Renal pelvis (tissue), 4 donors: ENCODE data around the gene PTGS1. TPM values are rescaled to one million over a fixed set of nuclear protein-coding genes. Genes with fewer than 3 reads are reported as not detected.
"Not testable (repeated sequence)": the region's sequence is repeated elsewhere in the genome, so short reads cannot be mapped to it uniquely, and the experiment has no call there.

ENCODE experiments used
- DNase-seq: peaks from one replicate; pipeline ENCODE4 v3.0.0-alpha.2; 2013
- polyA plus RNA-seq, 3 donors: library from polyadenylated mRNA; unstranded; fragments of 120-200 nt; gene quantifications; one replicate each; pipeline ENCODE4 v1.2.1, GENCODE V29; 2013; ENCODE audit not compliant: insufficient read length in 3 of 3

The PTGS1 gene
- polyA plus RNA-seq, 3 donors: 3.9 to 5.3 (median 4.4) TPM

DNA sequence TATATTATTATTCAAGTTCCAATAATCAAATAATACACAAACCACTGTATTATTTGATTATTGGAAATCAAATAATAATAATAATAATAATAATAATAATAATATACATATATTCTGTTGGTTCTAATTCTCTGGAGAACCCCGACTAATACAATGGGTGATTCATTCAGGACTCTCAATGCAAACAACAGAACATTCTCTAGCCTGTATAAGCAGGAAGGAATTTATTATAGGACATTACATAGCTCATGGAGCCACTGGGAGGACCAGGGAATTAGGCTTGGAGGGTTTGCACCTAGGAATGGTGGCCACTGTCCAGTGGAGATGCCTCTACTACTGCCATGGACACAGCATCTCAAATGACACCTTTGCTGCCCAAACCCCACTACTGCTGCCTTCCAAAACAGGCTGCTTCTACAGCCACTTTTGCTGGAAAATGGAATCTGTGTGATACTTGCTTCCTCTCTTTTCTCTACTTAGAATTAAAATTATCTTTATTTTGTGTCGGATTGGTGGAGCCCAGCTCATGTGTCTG, 25.9 kb downstream of the PTGS1 start:
- no peak for DNase-seq

DNA sequence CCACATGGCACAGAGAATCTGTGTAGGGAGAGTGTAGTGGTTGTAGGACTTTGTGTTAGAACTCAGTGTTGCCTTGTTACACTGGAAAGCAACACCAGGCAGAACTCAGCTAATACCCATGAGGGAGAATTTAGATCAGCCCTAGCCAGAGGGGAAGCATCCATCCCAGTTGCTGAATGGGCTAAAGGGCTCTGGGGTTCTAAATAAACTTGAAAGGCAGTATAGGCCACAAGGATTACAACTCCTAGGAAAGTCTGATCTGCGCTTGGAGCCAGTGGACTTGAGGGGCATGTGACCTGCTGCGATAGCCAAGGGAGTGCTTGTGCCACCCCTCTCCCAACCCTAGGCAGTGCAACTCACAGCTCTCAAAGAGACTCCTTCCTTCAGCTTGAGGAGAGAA, 26.9 kb downstream of the PTGS1 start:
- DNase-seq: no peak

DNA sequence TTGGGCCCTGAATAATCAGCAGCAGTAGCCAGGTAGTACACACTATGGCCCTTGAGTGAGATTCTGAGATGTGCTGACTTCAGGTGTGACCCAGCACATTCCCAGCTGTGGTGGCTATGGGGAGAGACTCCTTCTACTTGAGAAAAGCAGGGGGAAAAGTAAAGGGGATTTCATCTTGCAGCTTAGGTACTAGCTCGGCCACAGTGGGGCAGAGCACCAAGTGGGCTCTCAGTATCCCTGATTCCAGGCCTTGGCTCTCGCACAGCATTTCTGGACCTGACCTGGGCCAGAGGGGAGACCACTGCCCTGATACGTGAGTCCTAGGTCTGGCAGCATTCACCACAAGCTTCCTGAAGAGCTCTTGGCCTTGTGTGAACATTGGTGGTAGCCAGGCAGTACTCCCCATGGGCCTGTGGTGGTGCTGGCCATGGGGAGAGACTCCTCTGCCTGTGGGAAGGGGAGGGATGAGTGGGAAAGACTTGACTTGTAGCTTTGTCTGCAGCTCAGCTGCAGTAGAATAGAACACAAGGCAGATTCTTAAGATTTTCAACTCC, 27.6 kb downstream of the PTGS1 start:
- DNase-seq: no peak

DNA sequence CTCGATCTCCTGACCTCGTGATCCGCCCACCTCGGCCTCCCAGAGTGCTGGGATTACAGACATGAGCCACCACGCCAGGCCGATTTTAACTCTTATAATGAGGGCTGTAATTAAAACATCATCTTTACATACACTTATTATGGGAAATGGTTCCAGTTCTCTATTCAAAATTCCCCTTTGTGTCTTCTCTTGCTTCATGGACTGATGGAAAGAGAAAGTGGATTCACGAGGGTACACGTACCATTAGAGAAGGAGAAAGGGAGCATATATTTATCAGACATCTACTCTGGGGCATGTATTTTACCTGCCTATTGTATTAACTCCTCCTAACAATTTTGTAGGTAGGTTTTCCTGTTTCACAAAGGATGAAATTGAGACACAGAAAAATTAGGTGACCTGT, 31.1 kb downstream of the PTGS1 start:
- DNase-seq: no peak

DNA sequence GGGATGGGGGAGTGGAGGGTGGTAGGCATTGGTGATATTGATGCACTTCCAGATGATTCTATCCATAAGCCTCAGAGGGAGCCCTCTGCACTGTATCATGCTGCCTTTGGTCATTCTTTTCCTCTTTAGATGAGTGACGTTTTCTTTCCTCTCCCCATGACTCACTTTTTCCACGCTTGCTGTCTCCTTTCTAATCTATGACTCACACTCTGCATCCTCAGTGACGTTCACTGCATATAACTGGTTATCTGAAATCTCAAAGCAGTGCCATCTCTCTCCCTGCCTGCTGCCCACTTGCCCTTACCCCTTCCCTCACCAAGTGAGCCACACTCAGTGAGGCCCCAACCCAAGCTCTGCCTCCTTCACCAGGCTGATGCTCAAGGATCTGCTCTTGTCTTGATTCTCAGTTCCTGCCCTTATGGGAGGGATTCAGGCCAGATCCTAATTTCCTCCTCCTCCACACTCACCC, 31.6 kb downstream of the PTGS1 start:
- DNase-seq: no peak

DNA sequence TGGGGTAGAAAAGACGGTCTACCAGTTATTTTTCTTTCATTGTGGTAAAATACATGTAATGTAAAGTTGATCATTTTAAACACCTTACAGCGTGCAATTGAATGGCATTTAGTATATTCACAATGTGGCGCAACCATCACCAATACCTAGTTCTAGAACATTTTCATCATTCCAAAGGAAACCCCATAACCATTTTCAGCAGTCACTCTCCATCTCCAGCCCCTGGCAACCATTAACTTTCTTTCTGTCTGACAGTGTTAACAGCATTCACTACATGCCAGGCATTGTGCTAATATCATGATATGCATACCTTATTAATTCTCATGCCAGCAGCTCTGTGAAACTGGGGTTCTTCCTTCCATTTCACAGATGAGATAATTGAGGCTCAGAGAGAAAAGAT, 32.0 kb downstream of the PTGS1 start:
- no peak for DNase-seq

DNA sequence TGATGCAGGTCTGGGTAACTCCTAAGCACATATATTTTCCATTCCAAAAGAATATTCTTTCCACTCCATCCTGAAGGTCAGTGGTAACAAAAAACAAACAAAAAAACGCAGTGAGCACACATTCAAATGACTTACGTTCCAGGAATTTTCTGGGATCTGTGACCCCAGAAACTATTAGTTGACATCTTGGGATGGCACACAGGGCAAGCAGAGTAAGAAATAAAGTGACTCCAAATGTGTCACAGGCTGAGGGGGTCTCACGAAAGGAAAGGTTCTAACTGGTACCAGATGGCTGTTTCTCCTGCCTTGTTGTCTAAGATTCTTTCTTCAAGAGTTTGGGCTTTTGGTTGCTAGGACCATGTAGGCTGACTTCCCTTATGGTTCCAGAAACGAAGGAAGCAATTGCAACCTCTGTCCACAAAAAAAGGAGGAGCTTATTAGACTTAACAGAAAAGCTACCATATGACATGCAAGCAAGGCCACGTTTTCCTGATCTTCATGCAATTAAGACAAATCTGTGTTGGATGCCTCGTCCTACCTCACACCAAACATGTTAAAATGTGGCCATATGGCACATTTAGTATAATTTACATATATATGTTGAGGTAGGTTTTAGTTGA, 32.7 kb downstream of the PTGS1 start:
- DNase-seq: no peak

DNA sequence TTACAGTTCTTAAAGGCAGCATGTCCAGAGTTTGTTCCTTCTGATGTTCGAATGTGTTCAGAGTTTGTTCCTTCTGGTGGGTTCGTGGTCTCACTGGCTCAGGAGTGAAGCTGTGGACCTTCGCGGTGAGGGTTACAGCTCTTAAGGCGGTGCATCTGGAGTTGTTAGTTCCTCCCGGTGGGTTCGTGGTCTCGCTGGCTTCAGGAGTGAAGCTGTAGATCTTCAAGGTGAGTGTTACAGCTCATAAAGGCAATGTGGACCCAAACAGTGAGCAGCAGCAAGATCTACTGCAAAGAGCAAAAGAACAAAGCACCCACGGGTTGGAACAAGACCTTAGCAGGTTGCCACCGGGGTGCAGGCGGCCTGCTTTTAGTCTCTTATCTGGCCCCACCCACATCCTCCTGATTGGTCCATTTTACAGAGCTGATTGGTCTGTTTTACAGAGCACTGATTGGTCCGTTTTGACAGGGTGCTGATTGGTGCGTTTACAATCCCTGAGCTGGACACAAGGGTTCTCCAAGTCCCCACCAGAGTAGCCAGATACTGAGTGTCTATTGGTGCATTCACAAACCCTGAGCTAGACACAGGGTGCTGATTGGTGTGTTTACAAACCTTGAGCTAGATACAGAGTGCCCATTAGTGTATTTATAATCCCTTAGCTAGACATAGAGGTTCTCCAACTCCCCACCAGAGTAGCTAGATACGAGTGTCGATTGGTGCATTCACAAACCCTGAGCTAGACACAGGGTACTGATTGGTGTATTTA, 34.7 kb downstream of the PTGS1 start:
- not testable (repeated sequence) for DNase-seq

DNA sequence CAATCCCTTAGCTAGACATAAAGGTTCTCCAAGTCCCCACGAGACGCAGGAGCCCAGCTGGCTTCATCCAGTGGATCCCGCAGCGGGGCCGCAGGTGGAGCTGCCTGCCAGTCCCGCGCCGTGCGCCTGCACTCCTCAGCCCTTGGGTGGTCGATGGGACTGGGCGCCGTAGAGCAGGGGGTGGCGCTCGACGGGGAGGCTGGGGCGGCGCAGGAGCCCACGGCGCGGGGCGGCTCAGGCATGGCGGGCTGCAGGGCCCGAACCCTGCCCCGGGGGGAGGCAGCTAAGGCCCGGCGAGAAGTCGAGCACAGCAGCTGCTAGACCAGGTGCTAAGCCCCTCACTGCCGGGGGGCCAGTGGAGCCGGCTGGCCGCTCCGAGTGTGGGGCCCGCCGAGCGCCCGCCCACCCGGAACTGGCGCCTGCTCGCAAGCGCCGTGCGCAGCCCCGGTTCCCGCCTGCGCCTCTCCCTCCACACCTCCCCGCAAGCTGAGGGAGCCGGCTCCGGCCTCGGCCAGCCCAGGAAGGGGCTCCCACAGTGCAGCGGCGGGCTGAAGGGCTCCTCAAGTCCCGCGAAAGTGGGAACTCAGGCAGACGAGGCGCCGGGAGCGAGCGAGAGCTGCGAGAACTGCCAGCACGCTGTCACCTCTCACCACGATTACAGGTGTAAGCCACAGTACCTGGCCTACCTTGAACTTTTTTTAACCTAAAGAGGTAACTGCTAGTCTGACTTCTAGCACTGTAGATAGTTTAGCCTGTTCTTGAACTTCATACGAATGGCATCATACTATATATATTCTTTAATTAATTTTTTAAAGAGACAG, 35.5 kb downstream of the PTGS1 start:
- DNase-seq: no peak

DNA sequence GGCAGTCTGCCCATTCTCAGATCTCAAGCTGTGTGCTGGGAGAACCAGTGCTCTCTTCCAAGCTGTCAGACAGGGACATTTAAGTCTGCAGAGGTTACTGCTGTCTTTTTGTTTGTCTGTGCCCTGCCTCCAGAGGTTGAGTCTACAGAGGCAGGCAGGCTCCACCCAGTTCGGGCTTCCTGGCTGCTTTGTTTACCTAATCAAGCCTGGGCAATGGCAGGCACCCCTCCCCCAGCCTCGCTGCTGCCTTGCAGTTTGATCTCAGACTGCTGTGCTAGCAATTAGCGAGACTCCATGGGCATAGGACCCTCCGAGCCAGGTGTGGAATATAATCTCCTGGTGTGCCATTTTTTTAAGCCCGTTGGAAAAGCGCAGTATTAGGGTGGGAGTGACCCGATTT, 43.3 kb downstream of the PTGS1 start:
- not testable (repeated sequence) for DNase-seq

DNA sequence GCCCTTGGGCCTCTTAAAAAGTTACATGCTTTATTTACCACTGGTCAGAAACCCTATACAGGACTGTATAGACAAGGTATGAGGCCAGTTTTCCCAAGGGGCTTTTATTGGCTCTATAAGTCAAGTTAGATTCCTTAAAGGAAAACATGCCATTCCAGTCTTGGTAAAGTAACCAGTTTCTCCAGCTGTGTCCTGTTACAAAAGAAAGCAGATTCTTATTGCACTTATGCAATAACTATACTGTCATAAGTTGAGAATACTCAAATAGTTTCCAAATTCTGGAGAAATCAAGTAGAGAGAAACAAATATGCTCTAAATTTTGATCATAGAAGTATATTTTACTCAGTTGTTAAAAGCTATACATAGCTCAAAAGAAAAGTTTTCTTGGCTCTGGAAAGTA, 47.2 kb downstream of the PTGS1 start:
- DNase-seq: no peak

DNA sequence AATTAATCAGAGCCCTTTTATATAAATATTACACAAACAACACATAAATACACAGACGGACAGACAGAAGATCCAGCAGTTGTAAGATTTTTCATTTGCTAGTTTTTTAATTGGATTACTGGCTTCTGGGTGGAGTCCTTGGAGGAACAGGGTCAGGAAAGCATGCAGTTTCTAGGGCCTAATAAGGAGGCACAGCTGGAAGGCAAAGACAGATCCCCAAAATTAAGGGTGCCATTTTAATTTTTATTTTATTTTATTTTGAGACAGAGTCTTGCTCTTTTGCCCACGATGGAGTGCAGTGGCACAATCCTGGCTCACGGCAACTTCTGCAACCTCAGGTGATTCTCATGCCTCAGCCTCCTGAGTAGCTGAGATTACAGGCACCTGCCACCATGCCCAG, 49.5 kb downstream of the PTGS1 start:
- DNase-seq: no peak

DNA sequence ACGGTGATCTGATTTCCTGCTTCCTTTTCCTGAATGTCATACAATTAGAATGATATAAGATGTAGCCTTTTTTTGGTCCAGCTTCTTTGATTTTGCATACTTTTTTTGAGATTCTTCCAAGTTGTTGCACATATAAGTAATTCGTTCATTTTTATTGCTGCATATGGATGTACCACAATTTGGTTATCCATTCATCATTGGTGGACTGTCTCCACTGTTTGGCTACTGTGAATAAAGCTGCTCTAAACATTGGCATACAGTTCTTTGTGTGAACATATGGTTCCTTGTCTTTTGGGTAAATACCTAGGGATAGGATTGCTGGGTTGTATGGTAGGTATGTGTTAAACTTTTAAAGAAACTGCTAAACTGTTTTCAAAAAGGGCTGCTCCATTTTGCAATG, 54.3 kb downstream of the PTGS1 start:
- DNase-seq: no peak

DNA sequence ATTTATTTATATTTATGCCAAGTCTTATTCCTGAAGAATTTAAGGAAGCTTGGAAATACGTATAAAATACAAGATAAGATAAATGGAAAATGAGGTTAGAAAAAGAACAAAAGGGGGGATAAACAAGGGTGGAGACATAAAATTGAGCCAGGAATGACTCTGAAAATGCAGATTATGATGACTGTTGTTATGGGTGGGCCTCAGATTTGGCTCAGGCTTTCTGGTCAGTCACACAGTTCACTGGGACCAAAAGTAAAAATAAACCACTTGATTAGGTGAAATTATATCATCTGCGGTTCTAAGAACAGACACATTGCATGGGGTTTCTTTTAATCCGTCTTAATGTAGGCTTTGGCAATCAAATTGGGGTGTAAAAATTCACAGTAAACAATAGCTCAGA, 55.9 kb downstream of the PTGS1 start:
- no peak for DNase-seq

DNA sequence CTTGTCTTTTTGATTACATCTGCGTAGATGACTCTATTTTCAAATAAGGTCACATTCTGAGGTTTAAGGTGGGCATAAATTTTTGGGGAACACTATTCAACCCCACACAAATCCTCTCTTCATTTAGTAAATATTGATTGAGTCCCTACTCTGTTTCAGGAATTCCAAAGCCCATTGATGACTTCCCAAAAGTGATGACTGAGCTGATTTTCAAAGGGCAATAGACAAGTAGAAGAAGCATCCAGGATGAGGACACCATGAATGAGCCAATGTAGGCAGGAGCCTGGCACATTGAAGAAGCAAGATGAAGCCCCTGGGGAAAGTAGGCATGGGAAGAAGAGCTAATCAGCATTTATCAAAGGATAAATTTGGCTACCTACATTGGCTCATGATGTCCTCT, 71.7 kb downstream of the PTGS1 start:
- DNase-seq: no peak

DNA sequence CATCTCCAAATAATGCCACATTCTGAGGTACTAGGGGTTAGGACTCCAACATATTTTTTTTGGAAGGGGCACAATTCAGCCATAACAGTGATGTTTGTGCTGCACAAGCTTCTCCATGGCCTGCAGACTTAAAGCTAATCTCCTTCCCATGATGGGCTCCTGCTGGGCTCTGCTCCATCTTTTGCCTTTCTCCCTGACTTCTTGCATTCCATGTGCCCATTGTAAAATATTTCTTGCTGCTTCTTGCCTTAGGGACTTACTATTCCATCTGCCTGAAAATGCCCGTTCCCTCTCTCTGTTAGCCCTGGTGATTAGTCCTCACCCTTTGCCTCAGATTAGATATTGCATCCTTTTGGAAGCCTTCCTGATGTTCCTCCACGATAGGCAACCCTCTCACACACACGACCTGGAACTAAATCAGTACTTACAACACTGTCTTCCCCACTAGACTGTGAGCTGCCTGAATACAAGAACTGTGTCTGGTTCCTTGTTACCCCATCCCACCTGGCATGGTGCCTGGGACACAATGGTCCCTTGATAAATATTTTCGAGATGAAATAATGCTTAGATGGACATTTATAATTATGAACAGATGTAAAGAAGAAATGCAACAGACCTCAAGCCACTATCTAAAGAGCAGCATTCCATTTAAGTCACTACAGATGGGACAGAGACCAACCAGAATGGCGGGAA, 73.4 kb downstream of the PTGS1 start:
- no peak for DNase-seq

Other genes with a start within 250 kb of the PTGS1 start
- gene NDUFA8, start 211.2 kb upstream of the PTGS1 start, polyA plus RNA-seq: 10 to 100 TPM; 79.0 to 93.6 (median 80.4) TPM
- gene MORN5, start 211.1 kb upstream of the PTGS1 start, polyA plus RNA-seq: 1 to 10 TPM; 2.6 to 4.1 (median 3.5) TPM
- gene LHX6, start 142.1 kb upstream of the PTGS1 start, polyA plus RNA-seq: 1 to 10 TPM; 3.7 to 4.8 (median 4.5) TPM
- gene RBM18, start 106.2 kb upstream of the PTGS1 start, polyA plus RNA-seq: 10 to 100 TPM; 31.9 to 33.4 (median 33.3) TPM
- gene MRRF, start 106.1 kb upstream of the PTGS1 start, polyA plus RNA-seq: 10 to 100 TPM; 38.4 to 53.4 (median 46.6) TPM
- not detected for gene OR1J1, start 106.9 kb downstream of the PTGS1 start, polyA plus RNA-seq
- not detected for gene OR1J2, start 139.8 kb downstream of the PTGS1 start, polyA plus RNA-seq
- gene OR1J4, start 148.1 kb downstream of the PTGS1 start, polyA plus RNA-seq: not detected
- gene OR1N1, start 156.3 kb downstream of the PTGS1 start, polyA plus RNA-seq: not detected
- not detected for gene OR1N2, start 182.1 kb downstream of the PTGS1 start, polyA plus RNA-seq
- gene OR1L8, start 212.4 kb downstream of the PTGS1 start, polyA plus RNA-seq: under 1 TPM; 0.14 to 0.26 (median 0.25) TPM
- gene OR1Q1, start 243.7 kb downstream of the PTGS1 start, polyA plus RNA-seq: not detected